ENCODE measurements around the gene ILDR1.

ILDR1 gene

GRCh38 chr3:121998611-121999473, 23.2 kb downstream of the ILDR1 start:
- Histone ChIP-seq H3K4me1 (ENCODE audit: control insufficient read depth, insufficient read depth, low read length) (no peaks in the 10 kb centered on the region), H3K27me3 (ENCODE audit: control insufficient read depth, insufficient read depth, low read length) (no peaks in the 10 kb centered on the region), H3K36me3 (ENCODE audit: control insufficient read depth, insufficient read depth, low read length) (no peaks in the 10 kb centered on the region), H3K9ac (ENCODE audit: low read length) (no peak overlapping the region), H3K4me3 (ENCODE audit: low read length) (no peak overlapping the region), H3K27ac (ENCODE audit: low read depth, low read length) (no peak overlapping the region)

- H3K27me3 ChIP-seq (ENCODE audit: control insufficient read depth, insufficient read depth, low read length), result no peaks in the 10 kb centered on the region
- no peaks in the 10 kb centered on the region for H3K36me3 ChIP-seq (ENCODE audit: control insufficient read depth, insufficient read depth, low read length)
- H3K4me1 ChIP-seq (ENCODE audit: control insufficient read depth, insufficient read depth, low read length), result no peaks in the 10 kb centered on the region
- H3K9ac ChIP-seq (ENCODE audit: low read length), result no peak overlapping the region
- H3K27ac ChIP-seq (ENCODE audit: low read depth, low read length), result no peak overlapping the region
- H3K4me3 ChIP-seq (ENCODE audit: low read length), result no peak overlapping the region
Measured at GRCh38 chr3:121998030-121998580, 23.9 kb downstream of the ILDR1 start.

- Histone ChIP-seq H3K27ac (ENCODE audit: low read depth, low read length) (no peak overlapping the region), H3K4me3 (ENCODE audit: low read length) (no peak overlapping the region), H3K4me1 (ENCODE audit: control insufficient read depth, insufficient read depth, low read length) (no peaks in the 10 kb centered on the region), H3K27me3 (ENCODE audit: control insufficient read depth, insufficient read depth, low read length) (no peaks in the 10 kb centered on the region), H3K9ac (ENCODE audit: low read length) (no peak overlapping the region), H3K36me3 (ENCODE audit: control insufficient read depth, insufficient read depth, low read length) (no peaks in the 10 kb centered on the region)
Measured at GRCh38 chr3:121997372-121997771, 24.7 kb downstream of the ILDR1 start.

GRCh38 chr3:121996441-121996840, 25.6 kb downstream of the ILDR1 start:
- Histone ChIP-seq H3K36me3 (ENCODE audit: control insufficient read depth, insufficient read depth, low read length) (no peaks in the 10 kb centered on the region), H3K9ac (ENCODE audit: low read length) (no peak overlapping the region), H3K27ac (ENCODE audit: low read depth, low read length) (no peak overlapping the region), H3K4me3 (ENCODE audit: low read length) (no peak overlapping the region), H3K27me3 (ENCODE audit: control insufficient read depth, insufficient read depth, low read length) (no peaks in the 10 kb centered on the region), H3K4me1 (ENCODE audit: control insufficient read depth, insufficient read depth, low read length) (no peaks in the 10 kb centered on the region)

GRCh38 chr3:121995161-121996137, 26.6 kb downstream of the ILDR1 start:
- H3K4me1 ChIP-seq (ENCODE audit: control insufficient read depth, insufficient read depth, low read length), result no peaks in the 10 kb centered on the region
- no peak overlapping the region for H3K9ac ChIP-seq (ENCODE audit: low read length)
- no peak overlapping the region for H3K27ac ChIP-seq (ENCODE audit: low read depth, low read length)
- H3K27me3 ChIP-seq (ENCODE audit: control insufficient read depth, insufficient read depth, low read length), result no peaks in the 10 kb centered on the region
- no peak overlapping the region for H3K4me3 ChIP-seq (ENCODE audit: low read length)
- no peaks in the 10 kb centered on the region for H3K36me3 ChIP-seq (ENCODE audit: control insufficient read depth, insufficient read depth, low read length)

GRCh38 chr3:121994551-121994950, 27.5 kb downstream of the ILDR1 start:
- no peak overlapping the region for H3K27ac ChIP-seq (ENCODE audit: low read depth, low read length)
- H3K4me1 ChIP-seq (ENCODE audit: control insufficient read depth, insufficient read depth, low read length), result no peaks in the 10 kb centered on the region
- no peak overlapping the region for H3K4me3 ChIP-seq (ENCODE audit: low read length)
- no peaks in the 10 kb centered on the region for H3K36me3 ChIP-seq (ENCODE audit: control insufficient read depth, insufficient read depth, low read length)
- no peak overlapping the region for H3K9ac ChIP-seq (ENCODE audit: low read length)
- H3K27me3 ChIP-seq (ENCODE audit: control insufficient read depth, insufficient read depth, low read length), result no peaks in the 10 kb centered on the region

GRCh38 chr3:121992601-121993560, 29.2 kb downstream of the ILDR1 start:
- no peaks in the 10 kb centered on the region for H3K4me1 ChIP-seq (ENCODE audit: control insufficient read depth, insufficient read depth, low read length)
- no peaks in the 10 kb centered on the region for H3K36me3 ChIP-seq (ENCODE audit: control insufficient read depth, insufficient read depth, low read length)
- H3K4me3 ChIP-seq (ENCODE audit: low read length), result no peak overlapping the region
- H3K27ac ChIP-seq (ENCODE audit: low read depth, low read length), result no peak overlapping the region
- H3K27me3 ChIP-seq (ENCODE audit: control insufficient read depth, insufficient read depth, low read length), result no peaks in the 10 kb centered on the region
- H3K9ac ChIP-seq (ENCODE audit: low read length), result no peak overlapping the region

GRCh38 chr3:121989943-121990342, 32.1 kb downstream of the ILDR1 start:
- Histone ChIP-seq H3K4me3 (ENCODE audit: low read length) (no peak overlapping the region), H3K27me3 (ENCODE audit: control insufficient read depth, insufficient read depth, low read length) (no peaks in the 10 kb centered on the region), H3K4me1 (ENCODE audit: control insufficient read depth, insufficient read depth, low read length) (no peaks in the 10 kb centered on the region), H3K27ac (ENCODE audit: low read depth, low read length) (no peak overlapping the region), H3K36me3 (ENCODE audit: control insufficient read depth, insufficient read depth, low read length) (no peaks in the 10 kb centered on the region), H3K9ac (ENCODE audit: low read length) (no peak overlapping the region)

GRCh38 chr3:121988146-121988545, 33.9 kb downstream of the ILDR1 start:
- no peak overlapping the region for H3K4me3 ChIP-seq (ENCODE audit: low read length)
- H3K27me3 ChIP-seq (ENCODE audit: control insufficient read depth, insufficient read depth, low read length), result no peaks in the 10 kb centered on the region
- no peaks in the 10 kb centered on the region for H3K4me1 ChIP-seq (ENCODE audit: control insufficient read depth, insufficient read depth, low read length)
- no peaks in the 10 kb centered on the region for H3K36me3 ChIP-seq (ENCODE audit: control insufficient read depth, insufficient read depth, low read length)
- no peak overlapping the region for H3K27ac ChIP-seq (ENCODE audit: low read depth, low read length)
- H3K9ac ChIP-seq (ENCODE audit: low read length), result no peak overlapping the region

GRCh38 chr3:121985846-121986245, 36.2 kb downstream of the ILDR1 start:
- no peak overlapping the region for H3K4me3 ChIP-seq (ENCODE audit: low read length)
- no peak overlapping the region for H3K27ac ChIP-seq (ENCODE audit: low read depth, low read length)
- no peaks in the 10 kb centered on the region for H3K36me3 ChIP-seq (ENCODE audit: control insufficient read depth, insufficient read depth, low read length)
- no peak overlapping the region for H3K9ac ChIP-seq (ENCODE audit: low read length)
- no peaks in the 10 kb centered on the region for H3K27me3 ChIP-seq (ENCODE audit: control insufficient read depth, insufficient read depth, low read length)
- no peaks in the 10 kb centered on the region for H3K4me1 ChIP-seq (ENCODE audit: control insufficient read depth, insufficient read depth, low read length)

GRCh38 chr3:121981473-121981872, 40.6 kb downstream of the ILDR1 start:
- Histone ChIP-seq H3K4me3 (ENCODE audit: low read length) (no peak overlapping the region), H3K27me3 (ENCODE audit: control insufficient read depth, insufficient read depth, low read length) (no peaks in the 10 kb centered on the region), H3K27ac (ENCODE audit: low read depth, low read length) (no peak overlapping the region), H3K9ac (ENCODE audit: low read length) (no peak overlapping the region), H3K36me3 (ENCODE audit: control insufficient read depth, insufficient read depth, low read length) (no peaks in the 10 kb centered on the region), H3K4me1 (ENCODE audit: control insufficient read depth, insufficient read depth, low read length) (no peaks in the 10 kb centered on the region)

All from rectal smooth muscle tissue (tissue), 1 donor.